Ovary (tissue), 3 donors: ENCODE data around the gene SHKBP1.

Source experiments
- CTCF ChIP-seq, 3 donors: fragments of 450-650 bp in 2 of 3; fragments of 200-600 bp in 1 of 3; IDR thresholded peaks; one replicate each; pipeline versions ENCODE4 v1.5.1 to v1.8.0; 2016 to 2022; ENCODE audit warnings: antibody characterized with exemption in 3 of 3, mild to moderate bottlenecking in 1 of 3
- EP300 ChIP-seq: sonication (generic); formaldehyde crosslinking; IDR thresholded peaks from one replicate; pipeline ENCODE4 v1.6.1; 2017; ENCODE audit warnings: antibody characterized with exemption
- POLR2A ChIP-seq: fragments of 450-650 bp; IDR thresholded peaks from one replicate; pipeline ENCODE4 v1.6.1; 2017; ENCODE audit warnings: antibody characterized with exemption, mild to moderate bottlenecking, moderate library complexity
- donor health status: DM: no; HTN: no; CAD: no.

- TF ChIP-seq CTCF (IDR thresholded peaks at IDR 0.05), result no peak
- no peak for TF ChIP-seq POLR2A
- no peak for TF ChIP-seq EP300
Observed at GRCh38 chr19:40590464-40591265, 14.0 kb downstream of the SHKBP1 start.
